ENCODE data around the gene FAF1.
A peak's percentile ranks its signal among the peaks of the same experiment; 100 is the strongest.

FAF1 gene

DNA sequence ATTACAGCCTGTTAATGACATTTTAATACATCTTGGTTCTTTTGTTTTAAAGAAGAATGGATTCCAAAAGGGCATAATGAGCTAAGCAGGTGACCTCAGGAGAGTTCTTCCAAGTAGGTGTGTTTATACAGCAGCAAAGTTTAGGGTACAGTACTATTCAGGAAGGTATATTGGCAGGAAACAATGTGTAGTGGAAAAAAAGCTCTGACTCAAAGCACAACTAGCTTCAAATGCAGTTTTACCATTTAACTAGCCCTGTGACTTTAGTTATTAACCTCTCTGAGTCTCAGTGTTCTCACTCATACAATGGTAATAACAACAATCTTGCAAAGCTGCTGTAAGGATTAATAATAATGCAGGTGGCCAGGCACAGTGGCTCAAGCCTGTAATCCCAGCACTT is 29.9 kb downstream of the FAF1 start:
- Mint-ChIP-seq H3K27me3 (ENCODE audit: low read depth) (no peaks in the 10 kb centered on the region), H3K9me3 (peaks cover 8% of the 10 kb centered on the region), H3K4me1 (no peaks in the 10 kb centered on the region), H3K27ac (no peak overlapping the region), H3K36me3 (ENCODE audit: low read depth) (peaks cover 24% of the 10 kb centered on the region), H3K4me3 (no peak overlapping the region)
- TF ChIP-seq, protein P1, sequence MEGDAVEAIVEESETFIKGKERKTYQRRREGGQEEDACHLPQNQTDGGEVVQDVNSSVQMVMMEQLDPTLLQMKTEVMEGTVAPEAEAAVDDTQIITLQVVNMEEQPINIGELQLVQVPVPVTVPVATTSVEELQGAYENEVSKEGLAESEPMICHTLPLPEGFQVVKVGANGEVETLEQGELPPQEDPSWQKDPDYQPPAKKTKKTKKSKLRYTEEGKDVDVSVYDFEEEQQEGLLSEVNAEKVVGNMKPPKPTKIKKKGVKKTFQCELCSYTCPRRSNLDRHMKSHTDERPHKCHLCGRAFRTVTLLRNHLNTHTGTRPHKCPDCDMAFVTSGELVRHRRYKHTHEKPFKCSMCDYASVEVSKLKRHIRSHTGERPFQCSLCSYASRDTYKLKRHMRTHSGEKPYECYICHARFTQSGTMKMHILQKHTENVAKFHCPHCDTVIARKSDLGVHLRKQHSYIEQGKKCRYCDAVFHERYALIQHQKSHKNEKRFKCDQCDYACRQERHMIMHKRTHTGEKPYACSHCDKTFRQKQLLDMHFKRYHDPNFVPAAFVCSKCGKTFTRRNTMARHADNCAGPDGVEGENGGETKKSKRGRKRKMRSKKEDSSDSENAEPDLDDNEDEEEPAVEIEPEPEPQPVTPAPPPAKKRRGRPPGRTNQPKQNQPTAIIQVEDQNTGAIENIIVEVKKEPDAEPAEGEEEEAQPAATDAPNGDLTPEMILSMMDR (IDR thresholded peaks at IDR 0.05; ENCODE audit: unreplicated experiment in 3 of 3) = no peak

DNA sequence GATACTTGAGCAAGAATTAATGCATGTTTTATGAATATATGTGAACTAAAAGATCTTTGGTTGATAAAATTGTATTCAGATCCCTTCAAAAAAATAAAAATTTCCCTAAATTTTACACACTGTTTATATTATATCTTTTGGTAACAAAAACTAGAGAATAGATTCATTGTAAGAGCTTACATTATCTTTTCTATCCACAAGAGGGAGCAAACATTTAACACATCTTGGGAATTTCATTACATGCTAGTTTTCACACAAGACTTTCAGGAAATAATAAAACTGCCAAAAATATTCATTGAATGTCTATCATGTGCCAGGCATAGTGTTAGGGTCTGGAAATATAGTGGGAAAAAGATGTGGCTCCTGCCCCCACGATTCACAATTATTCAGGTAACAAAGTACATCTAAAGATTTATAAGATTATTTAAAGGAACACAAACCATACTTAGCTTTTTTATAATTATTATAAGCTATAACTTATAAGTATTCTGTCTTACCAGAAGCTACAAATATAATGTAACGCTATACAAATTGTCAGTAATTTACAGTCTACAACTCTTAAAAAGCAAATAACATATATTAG is 30.6 kb downstream of the FAF1 start:
- Mint-ChIP-seq H3K4me3 (no peak overlapping the region), H3K36me3 (ENCODE audit: low read depth) (peaks cover 29% of the 10 kb centered on the region), H3K27ac (no peak overlapping the region), H3K4me1 (no peaks in the 10 kb centered on the region), H3K27me3 (ENCODE audit: low read depth) (no peaks in the 10 kb centered on the region), H3K9me3 (peaks cover 14% of the 10 kb centered on the region)
- TF ChIP-seq, protein P1 (IDR thresholded peaks at IDR 0.05; ENCODE audit: unreplicated experiment in 3 of 3) = peak; percentile 33 to 66 (median 45)

DNA sequence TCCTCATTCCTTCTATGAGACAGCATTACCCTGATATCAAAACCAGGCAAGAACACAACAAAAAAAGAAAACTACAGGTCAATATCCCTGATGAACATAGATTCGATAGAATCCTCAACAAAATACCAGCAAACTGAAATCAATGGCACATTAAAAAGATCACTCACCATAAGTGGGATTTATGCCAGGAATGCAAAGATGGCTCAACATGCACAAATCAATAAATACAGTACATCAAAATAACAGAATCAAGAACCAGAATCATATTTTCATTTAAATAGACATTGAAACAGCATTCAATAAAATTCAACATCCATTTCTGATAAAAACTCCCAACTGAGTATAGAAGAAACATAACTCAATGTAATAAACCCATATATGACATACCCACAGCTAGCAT is 36.5 kb downstream of the FAF1 start:
- Mint-ChIP-seq H3K4me1 (no peaks in the 10 kb centered on the region), H3K4me3 (no peak overlapping the region), H3K36me3 (ENCODE audit: low read depth) (peaks cover 61% of the 10 kb centered on the region), H3K27me3 (ENCODE audit: low read depth) (no peaks in the 10 kb centered on the region), H3K9me3 (peaks cover 47% of the 10 kb centered on the region), H3K27ac (no peak overlapping the region)
- TF ChIP-seq, protein P1 (IDR thresholded peaks at IDR 0.05; ENCODE audit: unreplicated experiment in 3 of 3) = no peak

- peaks cover 51% of the 10 kb centered on the region for H3K9me3 Mint-ChIP-seq
- TF ChIP-seq, protein P1 (IDR thresholded peaks at IDR 0.05; ENCODE audit: unreplicated experiment in 3 of 3) = no peak
- no peaks in the 10 kb centered on the region for H3K27me3 Mint-ChIP-seq (ENCODE audit: low read depth)
- H3K27ac Mint-ChIP-seq = no peak overlapping the region
- no peak overlapping the region for H3K4me3 Mint-ChIP-seq
- peaks cover 51% of the 10 kb centered on the region for H3K36me3 Mint-ChIP-seq (ENCODE audit: low read depth)
- no peaks in the 10 kb centered on the region for H3K4me1 Mint-ChIP-seq
Measured at GRCh38 chr1:50921029-50921428, 39.0 kb downstream of the FAF1 start.

DNA sequence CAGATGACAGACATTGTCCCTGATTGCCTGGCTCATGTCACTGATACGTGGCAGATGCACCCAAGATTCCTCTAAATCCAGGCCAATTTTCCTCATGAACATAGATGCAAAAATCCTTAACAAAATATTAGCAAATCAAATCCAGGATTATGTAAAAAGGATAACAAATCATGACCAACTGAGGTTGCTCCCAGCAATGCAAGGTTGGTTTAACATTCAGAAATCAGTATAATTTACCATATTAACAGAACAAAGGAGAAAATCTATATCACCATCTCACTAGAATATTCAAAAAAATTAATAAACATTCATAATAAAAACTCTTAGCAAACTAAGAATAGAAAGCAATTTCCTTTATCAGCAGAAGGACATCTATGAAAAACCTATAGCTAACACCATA is 39.7 kb downstream of the FAF1 start:
- no peaks in the 10 kb centered on the region for H3K27me3 Mint-ChIP-seq (ENCODE audit: low read depth)
- H3K4me3 Mint-ChIP-seq = no peak overlapping the region
- no peak overlapping the region for H3K27ac Mint-ChIP-seq
- peaks cover 47% of the 10 kb centered on the region for H3K36me3 Mint-ChIP-seq (ENCODE audit: low read depth)
- H3K9me3 Mint-ChIP-seq = peaks cover 48% of the 10 kb centered on the region
- TF ChIP-seq, protein P1 (IDR thresholded peaks at IDR 0.05; ENCODE audit: unreplicated experiment in 3 of 3) = no peak
- no peaks in the 10 kb centered on the region for H3K4me1 Mint-ChIP-seq

Measured in nephron (organoid).